Sigmoid colon (tissue), 4 donors: ENCODE measurements around the gene LIME1.
"Not testable (repeated sequence)": the region's sequence is repeated elsewhere in the genome, so short reads cannot be mapped to it uniquely, and the experiment has no call there.

Experiments
- EP300 ChIP-seq, 4 donors: sonication (generic); formaldehyde crosslinking; IDR thresholded peaks; one replicate each; pipeline ENCODE4 v1.6.1; 2017; ENCODE audit warnings: antibody characterized with exemption in 4 of 4
- POLR2A ChIP-seq, 2 donors: fragments of 450-650 bp; IDR thresholded peaks; one replicate each; pipeline ENCODE4 v1.6.1; 2016; ENCODE audit warnings: antibody characterized with exemption in 2 of 2, mild to moderate bottlenecking in 2 of 2, moderate library complexity in 2 of 2
- POLR2AphosphoS5 ChIP-seq, 4 donors: sonication (generic); formaldehyde crosslinking; IDR thresholded peaks; one replicate each; pipeline ENCODE4 v1.6.1; 2017; ENCODE audit warnings: antibody characterized with exemption in 4 of 4
- TF ChIP-seq, protein P1 (sequence below), 4 experiments: fragments of 450-650 bp in 3 of 4; fragments of 200-600 bp in 1 of 4; IDR thresholded peaks; one replicate each; pipeline ENCODE4 v1.5.1; 2016 to 2019; ENCODE audit warnings: antibody characterized with exemption in 4 of 4, mild to moderate bottlenecking in 3 of 4, moderate library complexity in 2 of 4

DNA sequence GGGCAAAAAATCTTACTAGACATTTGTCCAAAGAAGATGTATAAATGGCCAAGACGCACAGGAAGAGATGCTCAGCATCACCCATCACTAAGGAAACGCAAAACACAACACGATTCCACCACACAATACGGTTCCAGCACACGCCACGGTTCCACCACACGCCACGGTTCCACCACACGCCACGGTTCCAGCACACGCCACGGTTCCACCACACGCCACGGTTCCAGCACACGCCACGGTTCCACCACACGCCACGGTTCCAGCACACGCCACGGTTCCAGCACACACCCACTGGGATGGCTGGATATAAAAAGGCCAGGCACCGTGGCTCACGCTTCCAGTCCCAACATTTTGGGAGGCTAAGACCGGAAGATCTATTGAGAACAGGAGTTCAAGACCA is 40.4 kb downstream of the LIME1 start:
- TF ChIP-seq, protein P1, sequence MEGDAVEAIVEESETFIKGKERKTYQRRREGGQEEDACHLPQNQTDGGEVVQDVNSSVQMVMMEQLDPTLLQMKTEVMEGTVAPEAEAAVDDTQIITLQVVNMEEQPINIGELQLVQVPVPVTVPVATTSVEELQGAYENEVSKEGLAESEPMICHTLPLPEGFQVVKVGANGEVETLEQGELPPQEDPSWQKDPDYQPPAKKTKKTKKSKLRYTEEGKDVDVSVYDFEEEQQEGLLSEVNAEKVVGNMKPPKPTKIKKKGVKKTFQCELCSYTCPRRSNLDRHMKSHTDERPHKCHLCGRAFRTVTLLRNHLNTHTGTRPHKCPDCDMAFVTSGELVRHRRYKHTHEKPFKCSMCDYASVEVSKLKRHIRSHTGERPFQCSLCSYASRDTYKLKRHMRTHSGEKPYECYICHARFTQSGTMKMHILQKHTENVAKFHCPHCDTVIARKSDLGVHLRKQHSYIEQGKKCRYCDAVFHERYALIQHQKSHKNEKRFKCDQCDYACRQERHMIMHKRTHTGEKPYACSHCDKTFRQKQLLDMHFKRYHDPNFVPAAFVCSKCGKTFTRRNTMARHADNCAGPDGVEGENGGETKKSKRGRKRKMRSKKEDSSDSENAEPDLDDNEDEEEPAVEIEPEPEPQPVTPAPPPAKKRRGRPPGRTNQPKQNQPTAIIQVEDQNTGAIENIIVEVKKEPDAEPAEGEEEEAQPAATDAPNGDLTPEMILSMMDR (IDR thresholded peaks at IDR 0.05) = not testable (repeated sequence)
- TF ChIP-seq POLR2AphosphoS5, POLR2A, EP300 (IDR thresholded peaks at IDR 0.05): not testable (repeated sequence)
